Measurements from ENCODE around the gene SLC15A1.
"Not testable (repeated sequence)": the region's sequence is repeated elsewhere in the genome, so short reads cannot be mapped to it uniquely, and the experiment has no call there.

GRCh38 chr13:98754468-98754867 is 2.0 kb upstream of the SLC15A1 start:
- TF ChIP-seq ZNF350 (tag by site-specific recombination; IDR thresholded peaks at IDR 0.05); CTCF (tag by site-specific recombination; IDR thresholded peaks at IDR 0.05); ZNF473 (tag by site-specific recombination; IDR thresholded peaks at IDR 0.05); ZNF341 (tag by site-specific recombination; IDR thresholded peaks at IDR 0.05; ENCODE audit: low read depth); ZBTB7A (tag by site-specific recombination; IDR thresholded peaks at IDR 0.05; ENCODE audit: low read depth); TCF7L2 (IDR thresholded peaks at IDR 0.05; ENCODE audit: borderline replicate concordance, low read depth, low read length); ZNF274 (IDR thresholded peaks at IDR 0.05; ENCODE audit: low read length); ZNF274 (tag by site-specific recombination; IDR thresholded peaks at IDR 0.05; ENCODE audit: borderline replicate concordance); ZBTB20 (tag by site-specific recombination; IDR thresholded peaks at IDR 0.05); ZBTB8A (tag by site-specific recombination; IDR thresholded peaks at IDR 0.05); PBX3 (CRISPR knock-in tag; IDR thresholded peaks at IDR 0.05); YY1 (tag by site-specific recombination; IDR thresholded peaks at IDR 0.05); ZEB2 (tag by site-specific recombination; IDR thresholded peaks at IDR 0.05): not testable (repeated sequence)

Data from HEK293 (cell line).